NCI-H1417 (cell line): Measurements from ENCODE around the gene UST.
"Not testable (repeated sequence)": the region's sequence is repeated elsewhere in the genome, so short reads cannot be mapped to it uniquely, and the experiment has no call there.

ENCODE experiments used
- DNase-seq, 3 experiments: peaks; one replicate each; lab custom pipeline; 2025; lab: John Stamatoyannopoulos, UW

The UST gene

GRCh38 chr6:148868314-148868713, 121.5 kb downstream of the UST start:
- no peak for DNase-seq

GRCh38 chr6:148868901-148869300, 122.1 kb downstream of the UST start:
- no peak for DNase-seq

- DNase-seq, result no peak
These were observed 122.8 kb downstream of the UST start for GRCh38 chr6:148869585-148869984.

- no peak for DNase-seq
These were observed 126.3 kb downstream of the UST start for GRCh38 chr6:148873154-148873553.

GRCh38 chr6:148873868-148874267, 127.0 kb downstream of the UST start:
- DNase-seq, result peak in 2 of 3 experiments; percentile 17 to 29

GRCh38 chr6:148874698-148875293, 128.0 kb downstream of the UST start:
- peak; percentile 60 to 89 (median 74) for DNase-seq

GRCh38 chr6:148878683-148879082, 131.9 kb downstream of the UST start:
- no peak for DNase-seq

- DNase-seq, result not testable (repeated sequence)
These were observed 133.9 kb downstream of the UST start for GRCh38 chr6:148880742-148881141.

- DNase-seq, result no peak
These were observed 134.9 kb downstream of the UST start for GRCh38 chr6:148881593-148882311.

GRCh38 chr6:148883270-148883669, 136.4 kb downstream of the UST start:
- no peak for DNase-seq

GRCh38 chr6:148884461-148884860, 137.6 kb downstream of the UST start:
- peak in 1 of 3 experiments; percentile 18 for DNase-seq

GRCh38 chr6:148885136-148885865, 138.5 kb downstream of the UST start:
- DNase-seq, result peak in 2 of 3 experiments; percentile 6 to 51

GRCh38 chr6:148885925-148886845, 139.4 kb downstream of the UST start:
- DNase-seq, result peak in 2 of 3 experiments; percentile 15 to 63

- no peak for DNase-seq
These were observed 140.4 kb downstream of the UST start for GRCh38 chr6:148887181-148887580.

- DNase-seq, result no peak
These were observed 142.0 kb downstream of the UST start for GRCh38 chr6:148888856-148889255.

- no peak for DNase-seq
These were observed 143.3 kb downstream of the UST start for GRCh38 chr6:148890096-148890495.

- DNase-seq, result no peak
These were observed 144.0 kb downstream of the UST start for GRCh38 chr6:148890652-148891404.

- DNase-seq, result no peak
These were observed 144.6 kb downstream of the UST start for GRCh38 chr6:148891405-148891783.

GRCh38 chr6:148892247-148892646, 145.4 kb downstream of the UST start:
- no peak for DNase-seq

GRCh38 chr6:148893073-148893472, 146.2 kb downstream of the UST start:
- DNase-seq, result no peak

GRCh38 chr6:148893481-148893880, 146.7 kb downstream of the UST start:
- no peak for DNase-seq
